Large intestine (tissue), 3 donors: ENCODE results near the gene LCP2. TPM values are rescaled to one million over a fixed set of nuclear protein-coding genes. Genes with fewer than 3 reads are reported as not detected.

Source experiments
- DNase-seq, 2 donors: peaks; one replicate each; pipeline versions ENCODE4 v3.0.0 to v3.0.0-alpha.2; 2013
- H3K27ac ChIP-seq: one replicate; pipeline ENCODE4 v1.5.1; 2013; ENCODE audit warnings: low read length
- H3K27me3 ChIP-seq: 2 replicates; pipeline ENCODE4 v1.6.1; 2013; ENCODE audit warnings: low read length; ENCODE audit not compliant: control insufficient read depth, insufficient read depth
- H3K36me3 ChIP-seq: 2 replicates; pipeline ENCODE4 v1.6.1; 2013; ENCODE audit warnings: low read length; ENCODE audit not compliant: control insufficient read depth, insufficient read depth
- H3K4me1 ChIP-seq: one replicate; pipeline ENCODE4 v1.6.1; 2013; ENCODE audit warnings: low read length; ENCODE audit not compliant: control insufficient read depth, insufficient read depth
- H3K4me3 ChIP-seq: one replicate; pipeline ENCODE4 v1.5.1; 2013; ENCODE audit warnings: low read length
- H3K9me3 ChIP-seq: one replicate; pipeline ENCODE4 v1.6.1; 2013; ENCODE audit warnings: mild to moderate bottlenecking, low read depth, low read length, moderate library complexity; ENCODE audit not compliant: control insufficient read depth
- WGBS: methylation state at CpG from one replicate; pipeline ENCODE4 v1.1.5; 2013; ENCODE audit warnings: low lambda C conversion rate; ENCODE audit not compliant: insufficient coverage; 5-methylcytosine and 5-hydroxymethylcytosine counted together
- polyA plus RNA-seq: library from polyadenylated mRNA; unstranded; fragments of 120-200 nt; gene quantifications from one replicate; pipeline ENCODE4 v1.2.1, GENCODE V29; 2013

Gene LCP2
- polyA plus RNA-seq, 1 donor, result 15.6 TPM

DNA sequence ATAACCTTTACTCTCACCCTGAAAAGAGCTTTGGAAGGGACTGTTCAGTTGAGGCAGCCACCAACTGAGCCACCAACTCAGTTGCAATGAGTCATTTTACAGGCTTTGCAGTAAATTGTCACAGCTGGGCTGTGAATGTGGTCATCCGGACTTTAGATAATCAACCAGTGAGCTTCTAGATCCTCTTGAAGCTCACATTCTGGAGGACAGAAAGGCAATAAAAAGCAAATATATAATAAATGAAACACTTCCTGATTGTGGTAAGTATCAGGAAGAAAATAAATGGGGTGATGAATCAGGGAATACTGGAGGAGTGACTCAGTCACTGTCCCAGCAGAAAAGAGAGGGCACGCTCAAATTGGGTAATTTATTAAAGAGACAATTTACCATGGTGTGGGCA is 78.0 kb downstream of the LCP2 start:
- Histone ChIP-seq H3K27me3 (peaks cover 2% of the 10 kb centered on the region), H3K9me3 (no peaks in the 10 kb centered on the region), H3K4me3 (no peak overlapping the region), H3K4me1 (no peaks in the 10 kb centered on the region), H3K27ac (no peak overlapping the region), H3K36me3 (no peaks in the 10 kb centered on the region)
- no peak for DNase-seq
- 100% methylated on average over 1 of the region's 2 CpGs for WGBS

- peaks cover 2% of the 10 kb centered on the region for H3K27me3 ChIP-seq
- no CpG with 5 or more reads among the region's 1 CpG for WGBS
- no peaks in the 10 kb centered on the region for H3K4me1 ChIP-seq
- DNase-seq, result no peak
- H3K36me3 ChIP-seq, result no peaks in the 10 kb centered on the region
- no peak overlapping the region for H3K27ac ChIP-seq
- H3K9me3 ChIP-seq, result no peaks in the 10 kb centered on the region
- no peak overlapping the region for H3K4me3 ChIP-seq
These were observed 78.9 kb downstream of the LCP2 start for GRCh38 chr5:170218726-170219125.

DNA sequence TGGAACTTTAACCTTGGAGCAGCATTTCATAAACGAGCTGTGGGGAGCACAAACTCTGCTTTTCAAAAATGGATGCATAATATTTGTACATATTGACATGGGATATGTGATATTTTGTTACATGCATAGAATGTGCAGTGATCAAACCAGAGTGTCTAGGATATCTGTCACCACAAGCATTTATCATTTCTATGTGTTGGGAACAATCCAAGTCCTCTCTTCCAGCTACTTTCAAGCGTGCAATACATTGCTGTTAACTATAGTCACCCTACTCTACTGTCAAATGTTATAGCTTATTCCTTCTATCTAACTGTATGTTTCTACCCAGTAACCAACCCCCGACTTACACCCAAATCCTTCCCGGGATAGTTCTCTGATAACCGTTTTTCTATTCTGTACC is 79.7 kb downstream of the LCP2 start:
- Histone ChIP-seq H3K9me3 (no peaks in the 10 kb centered on the region), H3K4me3 (no peak overlapping the region), H3K36me3 (no peaks in the 10 kb centered on the region), H3K4me1 (no peaks in the 10 kb centered on the region), H3K27me3 (peaks cover 2% of the 10 kb centered on the region), H3K27ac (no peak overlapping the region)
- WGBS, result 88% methylated on average over 3 of the region's 5 CpGs
- no peak for DNase-seq

DNA sequence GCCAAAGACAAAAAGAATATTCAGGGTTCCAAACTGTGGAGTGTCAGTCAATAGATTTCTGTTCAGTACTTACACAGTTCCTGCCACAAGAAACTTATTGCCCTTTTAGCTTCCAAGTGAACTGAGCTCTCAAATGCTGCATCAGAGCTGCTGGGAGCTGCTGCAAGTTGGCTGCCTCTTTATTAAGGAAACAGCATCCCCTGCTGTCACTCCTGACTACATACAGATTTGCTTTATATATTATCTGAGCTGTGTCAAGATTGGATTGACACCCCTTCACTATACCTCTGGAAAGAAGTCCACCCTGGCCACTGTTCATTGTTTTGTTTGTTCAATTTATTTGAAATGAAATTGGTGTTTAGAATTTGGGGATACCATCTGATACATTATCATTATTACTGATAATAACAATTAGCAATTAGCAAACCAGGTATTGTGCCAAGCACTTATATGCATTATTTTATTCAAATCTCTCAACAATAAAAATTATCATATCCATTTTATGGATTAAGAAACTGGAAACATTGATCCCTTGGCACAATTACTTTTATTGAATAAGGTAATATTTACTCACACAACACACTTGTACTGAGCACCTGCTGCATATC is 81.2 kb downstream of the LCP2 start:
- H3K9me3 ChIP-seq, result no peaks in the 10 kb centered on the region
- no peaks in the 10 kb centered on the region for H3K4me1 ChIP-seq
- no peak overlapping the region for H3K27ac ChIP-seq
- peak in 1 of 2 donors; percentile 33 for DNase-seq
- peaks cover 2% of the 10 kb centered on the region for H3K27me3 ChIP-seq
- H3K4me3 ChIP-seq, result no peak overlapping the region
- H3K36me3 ChIP-seq, result no peaks in the 10 kb centered on the region

GRCh38 chr5:170211575-170212334 is 85.8 kb downstream of the LCP2 start:
- Histone ChIP-seq H3K36me3 (no peaks in the 10 kb centered on the region), H3K27me3 (no peaks in the 10 kb centered on the region), H3K4me1 (no peaks in the 10 kb centered on the region), H3K9me3 (no peaks in the 10 kb centered on the region), H3K4me3 (no peak overlapping the region), H3K27ac (no peak overlapping the region)
- no peak for DNase-seq
- no CpG with 5 or more reads among the region's 1 CpG for WGBS

- Histone ChIP-seq H3K9me3 (no peaks in the 10 kb centered on the region), H3K36me3 (no peaks in the 10 kb centered on the region), H3K4me1 (no peaks in the 10 kb centered on the region), H3K27ac (no peak overlapping the region), H3K4me3 (no peak overlapping the region), H3K27me3 (no peaks in the 10 kb centered on the region)
- 57% methylated on average over 5 of the region's 8 CpGs for WGBS
- no peak for DNase-seq
These were observed 90.6 kb downstream of the LCP2 start for GRCh38 chr5:170206958-170207357.

- no peaks in the 10 kb centered on the region for H3K4me1 ChIP-seq
- H3K9me3 ChIP-seq, result no peaks in the 10 kb centered on the region
- no peak for DNase-seq
- no peaks in the 10 kb centered on the region for H3K27me3 ChIP-seq
- WGBS, result 53% methylated on average over 2 of the region's 3 CpGs
- H3K27ac ChIP-seq, result no peak overlapping the region
- H3K4me3 ChIP-seq, result no peak overlapping the region
- H3K36me3 ChIP-seq, result no peaks in the 10 kb centered on the region
These were observed 91.4 kb downstream of the LCP2 start for GRCh38 chr5:170206216-170206615.

GRCh38 chr5:170204202-170204601 is 93.4 kb downstream of the LCP2 start:
- Histone ChIP-seq H3K36me3 (no peaks in the 10 kb centered on the region), H3K9me3 (no peaks in the 10 kb centered on the region), H3K4me3 (no peak overlapping the region), H3K27ac (no peak overlapping the region), H3K4me1 (no peaks in the 10 kb centered on the region), H3K27me3 (no peaks in the 10 kb centered on the region)
- WGBS, result no CpG with 5 or more reads among the region's 5 CpGs
- no peak for DNase-seq

GRCh38 chr5:170202117-170202516 is 95.5 kb downstream of the LCP2 start:
- no peaks in the 10 kb centered on the region for H3K9me3 ChIP-seq
- no peaks in the 10 kb centered on the region for H3K36me3 ChIP-seq
- no peaks in the 10 kb centered on the region for H3K4me1 ChIP-seq
- H3K4me3 ChIP-seq, result no peak overlapping the region
- no peak overlapping the region for H3K27ac ChIP-seq
- H3K27me3 ChIP-seq, result no peaks in the 10 kb centered on the region
- DNase-seq, result no peak
- no CpG with 5 or more reads among the region's 2 CpGs for WGBS

- Histone ChIP-seq H3K27ac (no peak overlapping the region), H3K27me3 (no peaks in the 10 kb centered on the region), H3K36me3 (no peaks in the 10 kb centered on the region), H3K4me3 (no peak overlapping the region), H3K9me3 (no peaks in the 10 kb centered on the region), H3K4me1 (no peaks in the 10 kb centered on the region)
- no CpG with 5 or more reads among the region's 2 CpGs for WGBS
- DNase-seq, result no peak
These were observed 96.3 kb downstream of the LCP2 start for GRCh38 chr5:170201311-170201710.

DNA sequence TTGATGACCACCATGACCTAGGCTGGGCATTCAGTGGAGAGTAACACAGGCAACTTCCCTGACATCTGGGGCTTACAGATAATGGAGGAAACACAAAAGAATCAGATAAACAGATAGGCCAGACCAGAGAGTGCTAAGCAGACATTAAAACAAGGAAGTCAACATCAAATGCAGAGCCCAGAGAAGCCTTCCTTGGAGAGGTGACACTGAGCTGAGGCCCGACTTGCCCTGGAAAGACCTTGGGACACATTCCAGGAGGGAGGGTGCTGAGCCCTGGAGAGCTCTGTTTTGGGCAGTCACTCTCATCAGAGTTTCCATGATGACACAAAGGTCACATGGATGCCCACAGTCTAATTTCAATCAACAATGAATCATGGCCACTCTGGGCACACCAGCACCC is 96.7 kb downstream of the LCP2 start:
- H3K4me3 ChIP-seq, result no peak overlapping the region
- no peaks in the 10 kb centered on the region for H3K27me3 ChIP-seq
- WGBS, result no CpG with 5 or more reads among the region's 1 CpG
- no peak overlapping the region for H3K27ac ChIP-seq
- no peaks in the 10 kb centered on the region for H3K4me1 ChIP-seq
- H3K9me3 ChIP-seq, result no peaks in the 10 kb centered on the region
- DNase-seq, result no peak
- H3K36me3 ChIP-seq, result no peaks in the 10 kb centered on the region
